CD4-positive, alpha-beta T cell treated with Interleukin-21 for 1 hour (primary cell): ENCODE measurements around the gene LRRFIP1.

Source experiments
- DNase-seq: peaks from one replicate; pipeline ENCODE4 v3.0.0-alpha.2; 2020

The LRRFIP1 gene

GRCh38 chr2:237642038-237642734, 14.8 kb downstream of the LRRFIP1 start:
- no peak for DNase-seq

GRCh38 chr2:237643066-237643465, 15.7 kb downstream of the LRRFIP1 start:
- DNase-seq: no peak

DNA sequence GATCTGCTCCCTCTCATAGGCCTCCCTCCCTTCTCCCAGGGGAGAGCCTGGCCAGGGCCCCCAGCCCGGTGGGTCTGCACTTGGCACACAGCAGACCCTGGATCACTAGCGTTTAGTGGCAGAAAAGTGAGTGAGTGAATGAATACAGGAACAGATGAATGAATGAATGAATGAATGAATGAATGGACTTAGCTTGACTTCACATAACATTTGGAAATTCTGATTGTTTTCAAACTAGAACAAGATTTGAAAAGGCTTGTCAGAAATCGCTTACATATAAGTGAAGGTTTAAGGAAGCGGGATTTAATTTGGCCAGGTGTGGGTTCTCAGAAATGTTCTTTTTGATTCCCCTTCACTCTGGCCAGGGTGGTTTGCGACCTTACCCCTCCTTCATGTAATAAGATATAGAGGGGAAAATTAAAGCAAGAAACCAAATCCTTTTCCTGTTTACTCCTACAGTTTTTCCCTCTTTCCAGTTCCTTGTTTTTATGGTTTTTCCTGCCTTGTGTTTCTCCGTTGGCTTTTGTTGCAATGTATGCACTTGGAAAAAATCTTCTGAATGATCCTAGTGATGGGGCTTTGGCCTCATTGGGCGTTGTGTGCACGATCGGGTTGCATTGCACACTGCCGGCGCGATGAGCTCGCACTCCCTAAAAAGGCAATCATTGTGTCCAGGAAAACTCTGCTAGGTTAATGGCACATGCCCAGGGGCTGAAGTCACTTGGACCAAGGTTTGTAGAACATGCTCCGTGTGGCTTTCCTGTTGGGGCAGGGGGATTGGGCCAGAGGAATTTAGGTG, 16.4 kb downstream of the LRRFIP1 start:
- no peak for DNase-seq

- DNase-seq: no peak
Observed at GRCh38 chr2:237644381-237644703, 17.0 kb downstream of the LRRFIP1 start.

DNA sequence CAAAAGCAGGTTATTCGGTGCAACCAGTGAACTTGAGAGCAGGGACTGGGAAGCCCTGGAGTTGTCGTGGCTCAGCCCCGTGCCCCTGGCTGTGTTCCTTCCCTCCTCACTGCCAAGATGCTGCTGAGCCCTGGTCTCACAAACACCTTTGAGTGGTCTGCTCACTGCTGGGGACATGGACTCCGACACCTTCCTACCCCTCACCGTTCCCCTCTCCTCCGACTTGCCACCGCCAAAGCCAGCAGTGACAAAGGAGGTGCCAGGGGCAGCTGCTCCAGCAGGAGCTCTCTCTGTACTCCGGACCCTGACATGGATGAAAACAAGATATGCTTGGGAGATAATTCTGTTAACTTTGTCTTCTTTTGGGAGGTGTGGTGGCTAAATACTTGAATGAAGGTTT, 17.9 kb downstream of the LRRFIP1 start:
- no peak for DNase-seq

GRCh38 chr2:237647176-237648015, 20.0 kb downstream of the LRRFIP1 start:
- DNase-seq: no peak

DNA sequence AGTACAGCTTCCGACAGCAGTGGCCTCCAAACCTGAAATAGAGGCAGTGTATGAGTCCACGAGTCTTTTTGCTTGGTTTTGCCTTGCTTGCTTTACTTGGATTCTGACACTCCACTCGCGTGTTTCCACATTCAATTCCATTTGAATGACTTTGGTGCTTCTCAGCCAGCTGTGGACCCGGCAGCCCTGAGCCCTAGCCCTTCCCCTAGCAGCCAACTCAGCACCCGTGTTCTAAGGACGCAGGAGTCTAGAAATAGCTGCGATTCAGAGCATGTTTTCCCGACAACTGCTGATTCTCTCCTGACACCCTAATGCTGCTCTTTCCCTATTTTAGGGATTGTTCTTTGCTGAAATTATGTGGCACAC, 20.6 kb downstream of the LRRFIP1 start:
- DNase-seq: no peak

- DNase-seq: no peak
Observed at GRCh38 chr2:237649541-237650454, 22.4 kb downstream of the LRRFIP1 start.

GRCh38 chr2:237650455-237650850, 23.1 kb downstream of the LRRFIP1 start:
- no peak for DNase-seq

GRCh38 chr2:237651761-237652160, 24.4 kb downstream of the LRRFIP1 start:
- DNase-seq: no peak

GRCh38 chr2:237652181-237652580, 24.8 kb downstream of the LRRFIP1 start:
- no peak for DNase-seq

DNA sequence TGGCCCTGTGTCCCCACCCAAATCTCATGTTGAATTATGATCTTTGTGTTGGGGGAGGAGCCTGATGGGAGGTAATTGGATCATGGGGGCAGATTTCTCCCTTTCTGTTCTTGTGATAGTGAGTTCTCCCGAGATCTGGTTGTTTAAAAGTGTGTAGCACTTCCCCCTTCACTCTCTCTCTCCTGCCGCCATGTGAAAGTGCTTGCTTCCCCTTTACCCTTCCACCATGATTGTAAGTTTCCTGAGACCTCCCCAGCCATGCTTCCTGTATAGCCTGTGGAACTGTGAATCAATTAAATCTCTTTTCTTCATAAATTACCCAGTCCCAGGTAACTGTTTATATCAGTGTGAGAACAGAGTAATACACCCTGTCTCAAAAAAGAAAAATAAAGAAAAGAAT, 25.5 kb downstream of the LRRFIP1 start:
- no peak for DNase-seq

GRCh38 chr2:237653776-237654558, 26.6 kb downstream of the LRRFIP1 start:
- DNase-seq: no peak

- DNase-seq: no peak
Observed at GRCh38 chr2:237657063-237657462, 29.7 kb downstream of the LRRFIP1 start.

- DNase-seq: no peak
Observed at GRCh38 chr2:237660381-237660900, 33.1 kb downstream of the LRRFIP1 start.

- no peak for DNase-seq
Observed at GRCh38 chr2:237661270-237661669, 33.9 kb downstream of the LRRFIP1 start.

GRCh38 chr2:237661799-237662328, 34.5 kb downstream of the LRRFIP1 start:
- DNase-seq: no peak

GRCh38 chr2:237662671-237663093, 35.3 kb downstream of the LRRFIP1 start:
- peak; percentile 62 for DNase-seq

DNA sequence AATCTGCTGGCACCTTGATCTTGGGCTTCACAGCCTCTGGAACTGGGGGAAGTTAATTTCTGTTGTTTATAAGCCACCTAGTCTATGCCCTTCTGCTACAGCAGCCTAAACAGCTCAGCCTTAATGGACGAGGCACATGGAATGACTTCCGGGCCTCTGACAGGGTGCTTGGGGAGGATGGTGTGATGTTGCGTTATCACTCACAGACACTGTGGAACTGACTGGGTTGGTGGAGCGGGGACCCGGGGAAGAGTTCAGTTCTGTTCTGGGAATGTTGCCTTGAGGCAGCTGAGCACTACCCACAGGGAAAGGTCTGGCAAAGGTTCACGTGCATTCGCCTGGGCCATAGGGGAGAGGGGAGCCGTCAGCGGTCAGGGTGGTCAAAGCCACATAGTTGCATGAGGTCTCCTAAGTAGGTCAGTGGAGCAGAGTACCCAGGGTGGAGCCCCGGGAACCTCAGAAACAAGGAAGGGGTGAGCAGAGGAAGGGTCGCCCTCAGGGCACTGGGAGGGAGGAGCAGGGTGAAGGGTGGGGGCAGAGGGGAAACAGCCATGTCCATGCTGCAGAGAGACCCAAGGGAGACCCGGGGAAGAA, 36.2 kb downstream of the LRRFIP1 start:
- no peak for DNase-seq

- no peak for DNase-seq
Observed at GRCh38 chr2:237664151-237664550, 36.8 kb downstream of the LRRFIP1 start.

DNA sequence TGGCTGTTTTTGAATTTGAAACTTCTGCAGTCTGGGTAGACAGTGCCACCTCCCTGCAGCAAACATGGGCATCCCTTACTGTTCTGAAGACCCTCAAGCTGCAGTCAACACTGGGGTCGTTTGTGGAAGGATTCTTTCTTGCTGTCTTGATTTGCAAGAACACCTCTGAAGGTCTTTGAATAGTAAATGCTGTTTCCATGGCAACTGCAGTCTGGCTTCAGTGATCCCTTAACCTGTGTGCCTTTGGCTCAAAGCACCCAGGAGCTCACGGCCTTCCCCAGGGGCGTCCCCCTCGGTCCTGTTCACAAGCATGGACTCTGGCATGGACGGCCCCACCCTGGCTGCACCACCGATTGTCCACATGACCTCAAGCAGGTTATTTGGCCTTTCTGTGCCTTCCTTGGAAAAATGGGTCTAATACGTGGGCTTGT, 38.3 kb downstream of the LRRFIP1 start:
- no peak for DNase-seq
